Astrocyte of the spinal cord (primary cell): ENCODE results near the gene HBM.
"Not testable (repeated sequence)": the region's sequence is repeated elsewhere in the genome, so short reads cannot be mapped to it uniquely, and the experiment has no call there.

Source experiments
- DNase-seq: peaks from one replicate; pipeline ENCODE4 v3.0.0; 2011; ENCODE audit warnings: low read depth, low spot score
- H3K4me3 ChIP-seq: 2 replicates; pipeline ENCODE4 v1.5.1; 2011; ENCODE audit warnings: low read depth, mild to moderate bottlenecking, low read length, moderate library complexity
- CTCF ChIP-seq: IDR thresholded peaks from 2 replicates; pipeline ENCODE4 v1.5.1; 2012; ENCODE audit warnings: low read depth, mild to moderate bottlenecking, low read length, inconsistent platforms
- in situ Hi-C: cut with HindIII; loops from 2 replicates; pipeline ENCODE4 v1.10.0; 2017; ENCODE audit warnings: low sequenced_read_pairs

Gene HBM

GRCh38 chr16:173928-174769 lies 8.4 kb downstream of the HBM start:
- DNase-seq, in situ Hi-C loops, H3K4me3 ChIP-seq: not testable (repeated sequence)

- in situ Hi-C loops = no loop called here
- no peak for DNase-seq
- no peak overlapping the region for H3K4me3 ChIP-seq
- no peak for TF ChIP-seq CTCF
Measured at GRCh38 chr16:175011-175949, 9.5 kb downstream of the HBM start.

GRCh38 chr16:176006-176405 lies 10.2 kb downstream of the HBM start:
- H3K4me3 ChIP-seq, DNase-seq, in situ Hi-C loops: not testable (repeated sequence)

GRCh38 chr16:176477-177382 lies 11.0 kb downstream of the HBM start, which contains the start of gene HBA1:
Gene HBA1, plus strand, starts transcription at chr16:176680. Its CDS starts 37 bp downstream, at chr16:176717.
- H3K4me3 ChIP-seq, in situ Hi-C loops: not testable (repeated sequence)

GRCh38 chr16:177394-177822 lies 11.6 kb downstream of the HBM start:
- in situ Hi-C loops = no loop called here
- no peak for TF ChIP-seq CTCF
- no peak overlapping the region for H3K4me3 ChIP-seq
- no peak for DNase-seq

More at GRCh38 chr16:176477-177382, 11.0 kb downstream of the HBM start, which contains the start of gene HBA1:
- not testable (repeated sequence) for DNase-seq

GRCh38 chr16:177981-178667 lies 12.3 kb downstream of the HBM start:
- DNase-seq = no peak
- in situ Hi-C loops = no loop called here
- TF ChIP-seq CTCF = no peak
- H3K4me3 ChIP-seq = no peak overlapping the region

GRCh38 chr16:178668-179015 lies 12.9 kb downstream of the HBM start:
- no peak for DNase-seq
- no peak for TF ChIP-seq CTCF
- in situ Hi-C loops = no loop called here

More at GRCh38 chr16:178668-179015, 12.9 kb downstream of the HBM start:
- no peak overlapping the region for H3K4me3 ChIP-seq
